SU-DHL-6 (cell line): ENCODE data around the gene ZNF689.

ENCODE experiments used
- H2AFZ ChIP-seq: fragments of 200-600 bp; sonication (generic); 2 replicates; pipeline ENCODE4 v1.6.1; 2014; ENCODE audit warnings: low read depth, mild to moderate bottlenecking, moderate library complexity, mixed read lengths, antibody characterized with exemption, low read length; ENCODE audit not compliant: severe bottlenecking
- H3F3A ChIP-seq: fragments of 200-600 bp; shearing (Covaris generic); 2 replicates; pipeline ENCODE4 v1.6.0; 2016; ENCODE audit warnings: antibody characterized with exemption, mild to moderate bottlenecking; ENCODE audit not compliant: insufficient read depth
- H3K27ac ChIP-seq: fragments of 200-600 bp; sonication (generic); 2 replicates; pipeline ENCODE4 v1.5.1; 2016; ENCODE audit warnings: low read depth, mild to moderate bottlenecking, low read length, moderate library complexity, mixed read lengths
- H3K27me3 ChIP-seq: fragments of 200-600 bp; sonication (generic), shearing (Covaris generic); 2 replicates; pipeline ENCODE4 v1.6.0; 2014; ENCODE audit warnings: mild to moderate bottlenecking, low read length
- H3K36me3 ChIP-seq: fragments of 200-600 bp; sonication (generic); 2 replicates; pipeline ENCODE4 v1.6.1; 2014; ENCODE audit warnings: mild to moderate bottlenecking, low read length, mixed read lengths
- H3K4me2 ChIP-seq: fragments of 300-600, 200-600 bp; shearing (Covaris generic), sonication (generic); 2 replicates; pipeline ENCODE4 v1.6.0; 2014; ENCODE audit warnings: low read length, low read depth, mild to moderate bottlenecking; ENCODE audit not compliant: poor library complexity, severe bottlenecking
- H3K4me3 ChIP-seq: fragments of 200-600 bp; sonication (generic); 2 replicates; pipeline ENCODE4 v1.5.1; 2014; ENCODE audit warnings: antibody characterized with exemption, low read length, mild to moderate bottlenecking, mixed read lengths; ENCODE audit not compliant: insufficient read depth, poor library complexity, severe bottlenecking
- H3K79me2 ChIP-seq: fragments of 200-600 bp; sonication (generic); 2 replicates; pipeline ENCODE4 v1.6.1; 2014; ENCODE audit warnings: mild to moderate bottlenecking, low read length, moderate library complexity; ENCODE audit not compliant: insufficient read depth
- H3K9ac ChIP-seq: fragments of 200-600 bp; sonication (generic); 2 replicates; pipeline ENCODE4 v1.7.0; 2014; ENCODE audit warnings: mild to moderate bottlenecking, low read length
- H3K9me2 ChIP-seq: fragments of 200-600 bp; sonication (generic); replicated peaks from 2 replicates; pipeline ENCODE4 v1.6.1; 2014; ENCODE audit warnings: low read length; ENCODE audit not compliant: insufficient read depth
- H3K9me3 ChIP-seq: fragments of 200-600 bp; sonication (generic); 2 replicates; pipeline ENCODE4 v1.6.1; 2014; ENCODE audit warnings: low read length, mixed read lengths; ENCODE audit not compliant: insufficient read depth
- H4K20me1 ChIP-seq: fragments of 200-600 bp; sonication (generic); 2 replicates; pipeline ENCODE4 v1.6.1; 2014; ENCODE audit warnings: low read depth, mild to moderate bottlenecking, antibody characterized with exemption, low read length, moderate library complexity, mixed read lengths
- CTCF ChIP-seq: fragments of 200-600 bp; sonication (generic); IDR thresholded peaks from one replicate; pipeline ENCODE4 v1.5.1; 2017; ENCODE audit warnings: antibody characterized with exemption, mild to moderate bottlenecking, low read length, moderate library complexity; ENCODE audit not compliant: insufficient read depth, poor library complexity, severe bottlenecking
- EZH2phosphoT487 ChIP-seq: fragments of 200-600 bp; sonication (generic), shearing (Covaris generic); conservative IDR thresholded peaks from 2 replicates; pipeline ENCODE4 v1.6.1; 2018; ENCODE audit warnings: mild to moderate bottlenecking, antibody characterized with exemption, low read length, moderate library complexity, mixed read lengths

The ZNF689 gene

DNA sequence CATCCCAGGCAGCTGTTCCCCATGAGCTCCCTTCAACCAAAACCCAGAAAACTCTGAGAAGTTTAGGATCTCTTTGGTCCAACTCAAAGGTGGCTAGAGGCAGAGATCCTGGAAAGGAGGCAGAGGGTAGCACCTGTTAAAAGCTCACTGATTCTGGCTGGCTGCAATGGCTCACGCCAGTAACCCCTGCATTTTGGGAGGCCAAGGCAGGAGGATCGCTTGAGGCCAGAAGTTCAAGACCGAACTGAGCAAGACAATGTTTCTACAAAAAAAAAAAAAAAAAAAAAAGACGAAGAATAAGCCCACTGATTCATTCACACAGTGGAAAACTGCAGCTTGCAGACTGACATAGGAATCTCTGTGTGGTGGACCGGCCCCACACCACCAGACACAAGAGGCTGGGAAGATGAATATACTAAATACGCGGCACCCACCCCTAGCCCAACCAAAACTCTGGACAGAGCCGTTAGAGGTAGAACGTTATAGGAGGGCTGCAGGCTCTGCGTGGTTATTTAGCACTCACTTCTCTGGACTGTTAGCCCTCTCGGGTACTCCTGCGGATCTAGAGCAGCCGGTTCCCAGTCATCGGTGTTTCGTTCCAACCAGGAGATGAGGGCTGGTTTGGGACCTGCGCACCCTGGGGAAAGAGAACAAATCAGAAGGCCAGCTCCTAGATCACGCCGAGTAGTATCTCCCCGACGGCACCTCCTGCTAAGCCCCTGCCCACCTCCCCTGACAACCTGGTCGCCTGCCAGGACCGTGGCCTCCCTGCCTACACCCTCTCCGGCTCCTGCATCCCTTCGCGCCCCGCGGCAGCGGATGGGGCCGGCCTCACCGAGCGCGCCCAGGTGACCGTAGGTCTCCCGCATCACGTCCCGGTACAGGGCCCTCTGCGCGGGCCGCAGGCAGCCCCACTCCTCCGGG is 925 bp downstream of the ZNF689 start:
- Histone ChIP-seq H3K27me3 (no peaks in the 10 kb centered on the region), H2AFZ (peak overlapping the region; percentile 82), H3K9ac (peak overlapping the region; percentile 93), H3F3A (peaks cover 8% of the 10 kb centered on the region), H3K4me3 (peak overlapping the region; percentile 72), H3K27ac (peak overlapping the region; percentile 73), H3K36me3 (no peaks in the 10 kb centered on the region), H3K4me2 (peak overlapping the region; percentile 95), H3K9me3 (no peaks in the 10 kb centered on the region), H4K20me1 (no peaks in the 10 kb centered on the region), H3K79me2 (peaks cover 13% of the 10 kb centered on the region), H3K9me2 (no peaks in the 10 kb centered on the region)
- no peak for TF ChIP-seq EZH2phosphoT487
- no peak for TF ChIP-seq CTCF

DNA sequence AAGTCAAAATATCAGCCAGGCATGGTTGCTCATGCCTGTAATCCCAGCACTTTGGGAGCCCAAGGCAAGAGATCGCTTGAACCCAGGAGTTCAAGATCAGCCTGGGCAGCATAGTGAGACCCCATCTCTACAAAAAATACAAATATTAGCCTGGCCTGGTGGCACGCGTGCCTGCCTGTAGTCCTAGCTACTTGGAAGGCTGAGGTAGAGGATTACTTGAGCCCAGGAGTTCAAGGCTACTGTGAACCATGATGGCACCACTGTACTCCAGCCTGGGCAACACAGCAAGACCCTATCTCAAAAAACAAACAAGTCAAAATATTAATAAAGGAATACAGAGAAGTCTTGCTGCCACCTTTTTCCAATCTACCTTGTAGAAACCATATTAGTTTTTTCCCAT is 4.2 kb downstream of the ZNF689 start:
- no peak overlapping the region for H3K4me3 ChIP-seq
- TF ChIP-seq EZH2phosphoT487 (no peak), CTCF (no peak)
- H3K36me3 ChIP-seq: no peaks in the 10 kb centered on the region
- H3K9me2 ChIP-seq: no peaks in the 10 kb centered on the region
- H4K20me1 ChIP-seq: no peaks in the 10 kb centered on the region
- no peaks in the 10 kb centered on the region for H3K27me3 ChIP-seq
- peaks cover 13% of the 10 kb centered on the region for H3K79me2 ChIP-seq
- no peak overlapping the region for H2AFZ ChIP-seq
- H3K9ac ChIP-seq: no peak overlapping the region
- H3F3A ChIP-seq: peaks cover 5% of the 10 kb centered on the region; the same call in 1 of the 2 replicates
- no peak overlapping the region for H3K27ac ChIP-seq
- H3K9me3 ChIP-seq: no peaks in the 10 kb centered on the region
- H3K4me2 ChIP-seq: no peak overlapping the region

- Histone ChIP-seq H3K79me2 (peaks cover 13% of the 10 kb centered on the region), H3K36me3 (no peaks in the 10 kb centered on the region), H2AFZ (no peak overlapping the region), H3K4me3 (no peak overlapping the region), H3K27me3 (no peaks in the 10 kb centered on the region), H3K9me2 (no peaks in the 10 kb centered on the region), H3K9me3 (no peaks in the 10 kb centered on the region), H4K20me1 (no peaks in the 10 kb centered on the region), H3K27ac (no peak overlapping the region), H3F3A (peaks cover 5% of the 10 kb centered on the region; the same call in 1 of the 2 replicates), H3K9ac (no peak overlapping the region), H3K4me2 (no peak overlapping the region)
- TF ChIP-seq EZH2phosphoT487: no peak
- TF ChIP-seq CTCF: no peak
Measured at GRCh38 chr16:30605158-30605557, 5.0 kb downstream of the ZNF689 start.
